H9 (cell line): ENCODE data around the gene ATP1A4. TPM values are rescaled to one million over a fixed set of nuclear protein-coding genes. Genes with fewer than 3 reads are reported as not detected.

Source experiments
- DNase-seq: peaks from one replicate; pipeline ENCODE4 v3.0.0-alpha.2; 2017
- H2AFZ ChIP-seq: one replicate; pipeline ENCODE4 v1.6.1; 2013; ENCODE audit warnings: mild to moderate bottlenecking, low read length, control low read depth, moderate library complexity
- H2AK5ac ChIP-seq: 2 replicates; pipeline ENCODE4 v1.6.1; 2013; ENCODE audit warnings: low read length, control low read depth, mixed read lengths; ENCODE audit not compliant: insufficient read length
- H2BK120ac ChIP-seq: one replicate; pipeline ENCODE4 v1.6.1; 2013; ENCODE audit warnings: low read depth, mild to moderate bottlenecking, low read length, control low read depth, inconsistent platforms; ENCODE audit not compliant: poor library complexity, severe bottlenecking
- H2BK12ac ChIP-seq: 2 replicates; pipeline ENCODE4 v1.6.1; 2013; ENCODE audit warnings: low read length, control low read depth, mixed read lengths, low read depth; ENCODE audit not compliant: insufficient read length
- H2BK15ac ChIP-seq: 2 replicates; pipeline ENCODE4 v1.6.1; 2013; ENCODE audit warnings: low read depth, low read length, control low read depth
- H2BK20ac ChIP-seq: one replicate; pipeline ENCODE4 v1.6.1; 2013; ENCODE audit warnings: low read depth, mild to moderate bottlenecking, low read length, control low read depth, inconsistent platforms; ENCODE audit not compliant: poor library complexity, severe bottlenecking
- H2BK5ac ChIP-seq: 2 replicates; pipeline ENCODE4 v1.6.1; 2013; ENCODE audit warnings: low read length, control low read depth, mixed read lengths; ENCODE audit not compliant: insufficient read length
- H3K14ac ChIP-seq: 2 replicates; pipeline ENCODE4 v1.6.1; 2013; ENCODE audit warnings: low read length, control low read depth; ENCODE audit not compliant: insufficient read depth
- H3K18ac ChIP-seq: 2 replicates; pipeline ENCODE4 v1.6.1; 2013; ENCODE audit warnings: low read depth, mild to moderate bottlenecking, mixed read lengths, low read length, control low read depth; ENCODE audit not compliant: insufficient read length
- H3K23ac ChIP-seq: 2 replicates; pipeline ENCODE4 v1.6.1; 2013; ENCODE audit warnings: low read length, control low read depth, mixed read lengths, low read depth; ENCODE audit not compliant: insufficient read length
- H3K23me2 ChIP-seq: 2 replicates; pipeline ENCODE4 v1.6.1; 2013; ENCODE audit warnings: low read depth, mild to moderate bottlenecking, mixed read lengths, low read length, control low read depth; ENCODE audit not compliant: insufficient read length, poor library complexity, severe bottlenecking
- H3K27ac ChIP-seq: 2 replicates; pipeline ENCODE4 v1.5.1; 2013; ENCODE audit warnings: low read length, control low read depth, mixed read lengths, low read depth; ENCODE audit not compliant: insufficient read length
- H3K27me3 ChIP-seq: 2 replicates; pipeline ENCODE4 v1.6.1; 2013; ENCODE audit warnings: low read length, control low read depth, inconsistent platforms; ENCODE audit not compliant: insufficient read depth
- H3K4ac ChIP-seq: 2 replicates; pipeline ENCODE4 v1.6.1; 2013; ENCODE audit warnings: low read depth, mild to moderate bottlenecking, control low read depth, inconsistent platforms, low read length, moderate library complexity
- H3K4me1 ChIP-seq: 2 replicates; pipeline ENCODE4 v1.6.1; 2013; ENCODE audit warnings: low read length, control low read depth, inconsistent platforms; ENCODE audit not compliant: insufficient read depth
- H3K4me2 ChIP-seq: 2 replicates; pipeline ENCODE4 v1.6.1; 2013; ENCODE audit warnings: low read length, control low read depth, mixed read lengths; ENCODE audit not compliant: insufficient read length, insufficient read depth
- H3K56ac ChIP-seq: 2 replicates; pipeline ENCODE4 v1.6.1; 2013; ENCODE audit warnings: low read depth, mild to moderate bottlenecking, mixed read lengths, low read length, control low read depth; ENCODE audit not compliant: insufficient read length
- H3K79me1 ChIP-seq: 2 replicates; pipeline ENCODE4 v1.6.1; 2013; ENCODE audit warnings: low read depth, mild to moderate bottlenecking, moderate library complexity, low read length, control low read depth, inconsistent platforms; ENCODE audit not compliant: insufficient read depth, poor library complexity, severe bottlenecking
- H3K79me2 ChIP-seq: 2 replicates; pipeline ENCODE4 v1.6.1; 2013; ENCODE audit warnings: low read length, control low read depth, inconsistent platforms; ENCODE audit not compliant: insufficient read depth
- H3K9ac ChIP-seq: 2 replicates; pipeline ENCODE4 v1.6.1; 2013; ENCODE audit warnings: low read length, control low read depth, mixed read lengths; ENCODE audit not compliant: insufficient read length; ENCODE audit errors: extremely low read depth
- H3K9me3 ChIP-seq: one replicate; pipeline ENCODE4 v1.6.1; 2013; ENCODE audit warnings: low read depth, low read length, inconsistent platforms; ENCODE audit not compliant: control insufficient read depth
- H3T11ph ChIP-seq: one replicate; pipeline ENCODE4 v1.6.1; 2013; ENCODE audit warnings: mild to moderate bottlenecking, low read length, control low read depth, inconsistent platforms
- H4K20me1 ChIP-seq: one replicate; pipeline ENCODE4 v1.6.1; 2013; ENCODE audit not compliant: control insufficient read depth, insufficient read length, insufficient read depth
- H4K5ac ChIP-seq: 2 replicates; pipeline ENCODE4 v1.6.1; 2013; ENCODE audit warnings: low read depth, mild to moderate bottlenecking, mixed read lengths, low read length, control low read depth; ENCODE audit not compliant: insufficient read length
- H4K8ac ChIP-seq: replicated peaks from 2 replicates; pipeline ENCODE4 v1.6.1; 2013; ENCODE audit warnings: low read length, control low read depth, mixed read lengths, low read depth; ENCODE audit not compliant: insufficient read length
- H4K91ac ChIP-seq: 2 replicates; pipeline ENCODE4 v1.6.1; 2013; ENCODE audit warnings: low read depth, mild to moderate bottlenecking, moderate library complexity, mixed read lengths, low read length, control low read depth; ENCODE audit not compliant: insufficient read length
- H3K27ac Mint-ChIP-seq, 3 experiments: 2 replicates in 2 of 3; 3 replicates in 1 of 3; pipeline ENCODE4 v1.8.0; 2020 to 2021; ENCODE audit warnings: mixed read lengths in 3 of 3, mild to moderate bottlenecking in 1 of 3, moderate library complexity in 1 of 3
- H3K27me3 Mint-ChIP-seq: 2 replicates; pipeline ENCODE4 v1.8.0; 2021; ENCODE audit warnings: low read depth, mild to moderate bottlenecking, moderate library complexity, mixed read lengths
- H3K36me3 Mint-ChIP-seq, 3 experiments: 2 replicates in 2 of 3; 3 replicates in 1 of 3; pipeline ENCODE4 v1.8.0; 2020 to 2021; ENCODE audit warnings: low read depth in 3 of 3, mixed read lengths in 3 of 3; ENCODE audit not compliant: insufficient read depth in 1 of 3
- H3K4me1 Mint-ChIP-seq, 2 experiments: 2 replicates each; pipeline ENCODE4 v1.8.0; 2020; ENCODE audit warnings: mixed read lengths in 2 of 2
- H3K4me3 Mint-ChIP-seq, 2 experiments: 2 replicates in 1 of 2; 3 replicates in 1 of 2; pipeline ENCODE4 v1.8.0; 2020 to 2021; ENCODE audit warnings: mild to moderate bottlenecking in 2 of 2, mixed read lengths in 2 of 2, moderate library complexity in 1 of 2
- H3K9me3 Mint-ChIP-seq, 2 experiments: 2 replicates in 1 of 2; 3 replicates in 1 of 2; pipeline ENCODE4 v1.8.0; 2020; ENCODE audit warnings: mild to moderate bottlenecking in 2 of 2, mixed read lengths in 2 of 2, moderate library complexity in 1 of 2
- WGBS: extraction: QIAGEN DNeasy Blood & Tissue Kit; methylation state at CpG from one replicate; pipeline ENCODE4 v1.1.7; 2013; ENCODE audit warnings: missing lambda C conversion rate, low lambda C conversion rate, mixed read lengths; ENCODE audit not compliant: insufficient read length; ENCODE audit errors: extremely low coverage; 5-methylcytosine and 5-hydroxymethylcytosine counted together
- total RNA-seq: library from RNA; stranded (reverse); gene quantifications from 2 replicates; pipeline ENCODE4 v1.2.1, GENCODE V29; 2021
- TF ChIP-seq, protein P1 (sequence below): fragments of 200-600 bp; sonication (generic); conservative IDR thresholded peaks from 3 replicates; pipeline ENCODE4 v1.8.0; 2021; ENCODE audit warnings: antibody characterized with exemption, mild to moderate bottlenecking

The ATP1A4 gene
- total RNA-seq, 1 experiment from 2014 or later = 0.20 TPM

DNA sequence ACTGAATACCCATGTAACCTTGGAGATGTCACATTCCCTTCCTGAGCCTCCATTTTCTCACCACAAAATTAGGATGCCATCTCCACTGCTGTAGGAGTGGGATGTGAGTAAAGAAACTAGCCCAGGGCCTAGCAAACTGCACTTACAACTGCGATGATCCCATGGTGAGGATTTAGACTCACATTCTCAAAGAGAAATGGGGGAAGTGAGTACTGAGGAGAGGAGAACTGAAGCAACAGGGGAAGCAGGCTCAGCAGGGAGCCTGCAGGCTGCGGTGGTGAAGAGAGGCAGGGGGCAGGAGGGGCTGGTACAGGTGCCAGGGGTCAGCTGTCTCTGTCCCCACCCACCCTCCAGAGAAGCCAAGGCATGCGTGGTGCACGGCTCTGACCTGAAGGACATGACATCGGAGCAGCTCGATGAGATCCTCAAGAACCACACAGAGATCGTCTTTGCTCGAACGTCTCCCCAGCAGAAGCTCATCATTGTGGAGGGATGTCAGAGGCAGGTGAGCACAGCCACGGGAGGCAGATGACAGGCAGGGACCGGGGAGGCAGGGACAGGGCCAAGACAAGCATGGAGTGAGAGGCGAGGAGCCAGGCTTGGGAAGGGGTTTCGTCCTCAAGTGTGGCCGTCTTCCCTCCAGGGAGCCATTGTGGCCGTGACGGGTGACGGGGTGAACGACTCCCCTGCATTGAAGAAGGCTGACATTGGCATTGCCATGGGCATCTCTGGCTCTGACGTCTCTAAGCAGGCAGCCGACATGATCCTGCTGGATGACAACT is 16.4 kb upstream of the ATP1A4 start:
- Histone ChIP-seq H4K20me1 (no peaks in the 10 kb centered on the region), H3K4ac (no peak overlapping the region), H3K4me2 (no peak overlapping the region), H3K9ac (no peak overlapping the region), H3K56ac (no peak overlapping the region), H4K91ac (no peak overlapping the region), H3K27ac (no peak overlapping the region), H3K79me2 (no peaks in the 10 kb centered on the region), H4K8ac (no peak overlapping the region), H2AK5ac (no peak overlapping the region), H2BK120ac (no peak overlapping the region), H3K18ac (no peak overlapping the region), H3K14ac (no peak overlapping the region), H3K23me2 (no peaks in the 10 kb centered on the region), H3K79me1 (no peaks in the 10 kb centered on the region), H3K23ac (no peak overlapping the region), H3K9me3 (no peaks in the 10 kb centered on the region), H2BK12ac (no peak overlapping the region), H3K4me1 (0 out of 2 replicates have a peak, but pooled peaks cover 1% of the 10 kb centered on the region), H2BK5ac (no peak overlapping the region), H2BK15ac (no peak overlapping the region), H4K5ac (no peak overlapping the region), H2BK20ac (no peak overlapping the region), H3T11ph (no peak overlapping the region), H3K27me3 (no peaks in the 10 kb centered on the region), H2AFZ (no peak overlapping the region)
- WGBS = no CpG with 5 or more reads among the region's 20 CpGs
- H3K36me3 Mint-ChIP-seq = peaks cover 0 to 77% (median 66%) of the 10 kb centered on the region in 3 experiments; a peak in 6 of 7 replicates
- no peaks in the 10 kb centered on the region for H3K9me3 Mint-ChIP-seq
- TF ChIP-seq, protein P1, sequence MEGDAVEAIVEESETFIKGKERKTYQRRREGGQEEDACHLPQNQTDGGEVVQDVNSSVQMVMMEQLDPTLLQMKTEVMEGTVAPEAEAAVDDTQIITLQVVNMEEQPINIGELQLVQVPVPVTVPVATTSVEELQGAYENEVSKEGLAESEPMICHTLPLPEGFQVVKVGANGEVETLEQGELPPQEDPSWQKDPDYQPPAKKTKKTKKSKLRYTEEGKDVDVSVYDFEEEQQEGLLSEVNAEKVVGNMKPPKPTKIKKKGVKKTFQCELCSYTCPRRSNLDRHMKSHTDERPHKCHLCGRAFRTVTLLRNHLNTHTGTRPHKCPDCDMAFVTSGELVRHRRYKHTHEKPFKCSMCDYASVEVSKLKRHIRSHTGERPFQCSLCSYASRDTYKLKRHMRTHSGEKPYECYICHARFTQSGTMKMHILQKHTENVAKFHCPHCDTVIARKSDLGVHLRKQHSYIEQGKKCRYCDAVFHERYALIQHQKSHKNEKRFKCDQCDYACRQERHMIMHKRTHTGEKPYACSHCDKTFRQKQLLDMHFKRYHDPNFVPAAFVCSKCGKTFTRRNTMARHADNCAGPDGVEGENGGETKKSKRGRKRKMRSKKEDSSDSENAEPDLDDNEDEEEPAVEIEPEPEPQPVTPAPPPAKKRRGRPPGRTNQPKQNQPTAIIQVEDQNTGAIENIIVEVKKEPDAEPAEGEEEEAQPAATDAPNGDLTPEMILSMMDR = no peak
- H3K4me1 Mint-ChIP-seq = peaks cover 0 to 6% of the 10 kb centered on the region in 2 experiments; a peak in 2 of 4 replicates
- no peak for DNase-seq
- H3K4me3 Mint-ChIP-seq = no peak overlapping the region; a peak in 1 of 5 replicates
- peaks cover 2% of the 10 kb centered on the region for H3K27me3 Mint-ChIP-seq
- H3K27ac Mint-ChIP-seq = peak overlapping the region in 1 of 3 experiments; percentile 53; a peak in 2 of 7 replicates
